Fibroblast of the conjunctiva (primary cell): ENCODE measurements around the gene CPEB4.

Source experiments
- DNase-seq: peaks from one replicate; pipeline ENCODE4 v3.0.0-alpha.2; 2010; ENCODE audit warnings: low read depth

Gene CPEB4

DNA sequence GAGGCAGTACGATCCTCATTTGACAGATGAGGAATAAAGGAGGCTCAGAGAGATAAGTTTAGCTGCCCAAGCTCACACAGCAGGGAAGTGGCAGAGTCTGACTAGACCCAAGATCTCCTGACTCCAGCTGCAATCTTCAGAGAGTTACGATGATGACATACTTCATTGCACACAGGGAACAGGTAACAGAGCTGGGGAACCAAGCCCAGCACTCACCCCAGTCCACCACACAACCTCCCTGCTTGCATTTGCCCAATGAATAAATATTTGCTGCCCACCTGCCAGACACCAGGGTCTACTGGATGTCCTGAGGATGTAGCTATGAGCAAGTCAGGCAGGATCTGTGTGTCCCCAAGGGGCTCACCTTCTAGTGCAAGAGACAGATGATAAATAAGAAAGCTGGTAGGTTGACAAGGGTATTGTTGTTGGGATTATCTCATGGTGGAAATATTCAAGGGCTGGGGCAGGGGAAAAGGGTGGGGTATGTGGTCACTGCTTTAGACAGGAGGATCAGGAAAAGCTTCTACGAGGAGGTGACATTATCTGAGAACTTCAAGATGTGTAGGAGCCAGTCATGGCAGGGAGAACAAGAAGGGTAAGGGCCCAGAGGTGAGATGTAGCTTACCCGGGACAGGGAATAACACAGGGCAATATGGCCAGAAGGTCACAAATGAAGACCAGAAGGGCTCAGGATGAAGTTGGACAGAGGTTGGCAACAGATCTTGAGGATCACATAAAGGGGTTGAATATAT is 28.6 kb upstream of the CPEB4 start:
- DNase-seq = no peak

DNA sequence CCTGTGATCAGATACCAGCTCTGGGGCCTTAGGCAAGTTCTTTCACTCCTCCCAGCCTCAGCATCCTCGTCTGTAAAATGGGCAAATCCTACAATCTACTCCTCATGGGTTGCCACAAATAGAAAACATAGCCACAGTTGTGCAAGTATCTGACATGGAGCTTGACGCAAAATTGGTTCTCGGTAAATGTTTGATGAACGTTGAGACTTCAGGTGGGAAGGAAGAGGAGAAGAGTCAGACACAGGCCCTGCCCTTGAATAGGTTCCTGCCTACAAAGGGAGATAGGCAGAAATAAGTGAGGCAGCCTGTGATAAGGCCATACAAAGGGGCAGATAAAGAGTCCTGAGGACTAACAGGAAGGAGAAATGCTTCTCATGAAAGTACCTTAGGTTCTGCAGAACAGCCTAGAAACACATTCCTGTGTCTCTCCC is 26.1 kb upstream of the CPEB4 start:
- no peak for DNase-seq

DNA sequence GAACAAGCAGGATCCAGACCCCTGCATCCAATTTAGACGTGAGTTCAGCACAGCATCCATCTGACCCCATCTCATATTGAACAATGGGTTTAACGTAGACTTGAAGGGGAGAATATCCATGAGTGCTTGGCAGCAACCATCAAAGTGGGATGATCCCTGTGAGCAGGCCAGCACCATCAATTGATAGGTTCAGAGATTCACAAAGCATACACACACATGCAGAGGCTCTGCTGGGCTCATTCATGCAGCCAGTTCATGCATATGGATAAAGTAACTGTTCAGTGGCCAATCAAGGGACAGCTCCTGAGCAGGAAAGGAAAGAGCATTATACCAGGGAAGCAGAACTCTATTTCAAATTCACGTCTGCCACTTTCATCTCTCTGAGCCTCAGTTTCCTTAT is 24.8 kb upstream of the CPEB4 start:
- DNase-seq = no peak

DNA sequence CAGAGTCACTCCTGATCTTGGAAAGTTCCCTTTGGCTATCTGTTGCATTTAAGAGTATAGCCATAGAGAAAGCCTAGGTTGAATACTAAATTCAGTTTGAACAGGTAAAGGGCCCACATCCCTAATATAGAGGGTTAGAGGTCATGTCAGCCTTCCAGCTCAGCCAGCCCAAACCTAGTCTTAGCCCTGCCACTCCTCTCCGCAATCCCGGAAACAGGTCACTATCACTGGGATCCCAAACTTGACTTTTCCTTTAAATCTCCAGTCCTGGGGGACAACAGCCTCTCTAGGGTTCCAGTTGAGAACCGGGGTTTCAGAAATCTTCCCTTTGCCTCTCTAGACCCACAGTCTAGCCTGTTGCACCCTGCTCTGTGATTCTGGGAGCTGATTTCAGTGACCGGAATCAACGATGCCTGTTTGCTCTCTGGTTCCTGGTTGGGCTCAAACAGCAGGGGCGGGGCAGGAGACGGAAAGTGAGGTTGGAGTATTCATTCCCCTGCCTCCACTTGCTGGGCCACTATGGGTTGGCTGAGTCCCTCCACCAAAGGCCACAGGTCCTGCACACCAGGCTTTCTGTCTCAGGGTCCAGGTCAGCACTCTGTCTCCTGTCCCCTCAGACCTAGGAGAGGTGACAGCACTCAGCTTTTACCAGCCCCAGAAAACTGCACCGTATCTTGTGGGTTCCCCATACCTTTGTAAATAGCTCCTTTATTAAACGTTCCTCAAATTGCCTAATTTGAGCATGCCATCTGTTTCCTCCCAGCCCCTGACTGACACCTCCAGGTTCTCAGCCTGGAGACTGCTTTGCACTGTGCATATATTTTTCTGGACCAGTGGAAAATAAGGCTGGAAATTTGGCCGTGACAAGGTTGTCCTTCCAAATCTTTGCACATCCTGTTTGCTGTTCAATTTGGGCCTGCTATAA is 23.8 kb upstream of the CPEB4 start:
- no peak for DNase-seq

DNA sequence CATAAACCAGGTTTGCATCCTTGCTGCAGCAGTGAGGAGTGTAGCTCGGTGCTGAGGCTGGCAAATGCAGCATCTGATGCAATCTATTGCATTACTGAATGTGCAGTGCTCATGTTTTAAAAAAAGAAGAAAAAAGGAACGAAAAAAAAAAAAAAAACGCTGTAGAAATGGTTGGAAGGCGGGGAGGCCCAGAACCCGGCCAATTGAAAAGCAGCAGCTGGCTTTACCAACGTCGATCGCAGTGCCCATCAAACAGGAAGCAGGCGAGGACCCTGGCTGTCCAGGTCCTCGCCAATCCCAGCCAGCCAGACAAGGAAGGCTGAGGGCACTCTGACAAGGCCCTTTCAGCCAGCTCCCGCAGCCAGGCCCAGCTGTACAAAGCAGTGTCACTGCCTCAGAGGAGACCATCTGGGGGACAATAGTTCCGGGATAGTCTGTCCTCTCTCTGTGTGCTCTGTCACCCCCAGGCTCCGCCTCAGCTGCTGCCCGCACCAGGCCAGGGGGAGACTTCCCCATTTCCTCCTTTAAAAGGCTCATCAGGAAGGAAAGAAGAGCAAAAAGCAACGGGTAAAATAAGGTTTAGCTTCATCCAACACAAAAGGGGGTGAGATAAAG is 21.8 kb upstream of the CPEB4 start:
- DNase-seq = no peak

DNA sequence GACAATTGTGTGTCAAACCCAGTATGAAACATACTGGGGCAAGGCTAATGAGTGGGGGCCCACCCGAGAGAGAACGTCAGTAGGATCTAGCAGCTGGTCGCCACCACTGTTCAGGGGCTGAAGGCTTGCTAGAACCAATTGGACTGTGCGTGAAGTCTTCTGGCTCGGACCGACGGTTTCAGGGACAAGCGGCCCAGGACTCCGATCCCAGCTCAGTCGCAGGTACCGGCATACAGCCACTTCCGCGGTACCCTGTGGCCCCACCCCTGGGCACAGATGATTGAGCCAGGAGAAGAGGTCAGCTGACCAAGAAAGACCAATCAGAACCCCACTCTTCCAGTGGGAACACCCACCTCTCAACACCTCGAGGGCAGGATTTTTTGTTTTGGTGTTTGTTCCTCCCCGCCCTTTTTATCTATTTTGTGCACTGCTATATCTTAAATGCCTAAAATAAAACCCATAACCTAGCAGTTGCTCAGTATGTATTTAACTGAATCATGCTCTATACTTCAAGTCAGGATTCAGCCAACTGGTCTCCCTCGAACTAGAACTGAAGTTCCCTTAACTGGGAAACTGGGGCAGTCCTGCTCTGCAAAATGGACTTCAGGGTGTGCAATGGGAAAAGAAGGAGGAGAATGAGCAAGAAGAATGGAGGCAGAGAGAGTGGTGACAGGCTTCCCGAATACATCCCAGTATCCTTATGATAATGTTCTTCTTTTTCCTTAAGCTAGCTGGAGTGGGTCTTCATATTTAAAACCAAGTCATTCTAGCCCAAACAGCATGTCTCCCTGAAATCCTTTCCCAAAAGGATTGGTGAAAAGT is 21.1 kb upstream of the CPEB4 start:
- DNase-seq = no peak

DNA sequence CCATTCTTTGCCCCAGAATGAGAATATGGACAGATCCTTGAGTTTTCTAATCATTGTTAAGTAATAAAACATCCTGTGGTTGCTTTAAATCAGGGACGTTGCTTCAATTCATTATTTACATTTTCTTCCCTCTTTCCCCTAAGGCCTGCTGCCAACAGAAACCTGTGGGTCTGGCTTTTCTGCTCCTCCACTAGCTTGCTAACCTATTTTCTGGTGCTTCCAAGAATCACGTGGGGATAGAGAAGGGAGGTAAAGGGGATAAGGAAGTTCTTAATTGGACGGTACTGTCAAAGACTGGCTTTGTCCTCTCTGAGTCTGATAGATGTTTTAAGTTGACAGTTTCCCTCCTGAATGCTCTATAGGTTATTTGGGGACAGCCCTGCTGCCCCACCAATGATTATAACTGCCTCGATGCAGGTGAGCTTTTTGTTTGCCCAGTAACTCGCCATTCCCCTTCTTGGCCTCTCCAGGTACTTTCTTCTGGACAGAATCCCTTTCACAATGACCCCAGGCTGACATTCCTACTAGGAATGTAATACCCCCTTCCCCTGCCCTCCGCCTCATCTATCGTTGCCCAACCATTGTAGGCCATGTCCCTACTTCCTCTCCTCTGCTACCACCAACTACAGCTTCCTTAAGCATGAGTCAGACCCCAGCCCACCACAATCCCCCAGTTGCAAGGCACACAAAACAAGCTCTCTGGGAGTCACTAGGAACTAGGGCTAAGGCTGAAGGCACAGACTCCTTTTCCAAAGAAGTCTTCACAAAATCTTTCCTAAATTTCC is 19.9 kb upstream of the CPEB4 start:
- no peak for DNase-seq

DNA sequence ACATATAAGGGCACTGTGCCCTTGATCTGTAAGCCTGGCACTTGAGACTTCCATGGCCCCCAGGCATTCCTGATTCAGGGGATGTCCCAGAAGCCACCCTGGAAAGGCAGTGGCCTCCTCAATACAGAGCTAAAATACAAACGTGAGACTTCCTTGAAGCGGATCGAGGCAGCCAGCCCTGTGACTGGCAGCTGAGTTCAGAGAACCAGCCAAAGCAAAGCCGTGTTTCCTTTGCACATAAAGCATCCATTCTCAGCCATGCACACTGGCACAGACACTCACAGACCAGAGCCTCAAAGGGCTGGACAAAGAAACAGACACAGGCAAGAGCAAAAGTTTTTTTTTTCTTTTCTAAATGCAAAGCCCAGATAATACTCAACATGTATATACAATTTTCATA is 18.8 kb upstream of the CPEB4 start:
- DNase-seq = no peak

DNA sequence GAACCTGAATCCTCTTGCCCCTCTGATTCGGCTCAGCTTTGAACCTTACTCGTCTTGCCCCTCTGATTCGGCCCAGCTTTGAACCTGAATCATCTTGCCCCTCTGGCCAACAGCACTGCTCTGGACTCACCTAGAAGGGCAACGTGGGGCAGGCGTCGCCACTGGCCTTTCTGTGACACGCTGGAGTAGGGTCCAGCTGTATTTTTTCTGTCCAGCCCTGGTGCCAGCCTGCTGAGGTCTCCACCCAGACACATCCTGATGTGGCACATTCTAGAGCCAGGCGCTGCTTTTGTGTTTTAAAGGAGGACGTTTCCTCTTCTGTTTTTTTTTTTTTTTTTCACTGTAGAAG is 15.2 kb upstream of the CPEB4 start:
- DNase-seq = no peak

DNA sequence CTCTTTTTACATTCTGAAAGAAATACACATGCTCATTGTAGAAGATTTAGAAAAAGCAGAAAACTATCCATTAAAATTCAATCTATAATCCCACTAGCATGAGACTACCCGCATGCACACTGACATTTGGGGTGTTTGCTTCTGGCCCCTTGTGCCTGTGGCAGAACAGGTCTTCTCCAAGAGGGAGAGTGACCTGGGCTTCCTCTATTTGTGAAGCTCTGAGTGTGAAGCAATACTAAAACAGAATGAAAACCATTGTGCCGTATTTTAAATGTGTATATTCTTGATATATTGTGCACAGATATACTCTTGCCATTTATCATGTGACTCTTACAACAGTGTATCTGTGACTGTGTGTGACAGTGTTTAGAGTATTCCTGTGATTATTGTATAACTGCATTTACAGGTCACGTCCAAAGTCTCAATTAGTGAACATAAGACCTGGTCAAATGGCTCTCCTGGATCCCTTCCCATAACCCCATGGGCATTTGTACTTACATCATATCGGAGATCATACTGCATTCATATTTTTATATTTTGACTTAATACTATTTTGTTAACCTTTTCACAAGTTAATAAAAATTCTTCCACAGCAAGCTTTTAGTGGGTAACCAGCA is 14.7 kb upstream of the CPEB4 start:
- DNase-seq = no peak

DNA sequence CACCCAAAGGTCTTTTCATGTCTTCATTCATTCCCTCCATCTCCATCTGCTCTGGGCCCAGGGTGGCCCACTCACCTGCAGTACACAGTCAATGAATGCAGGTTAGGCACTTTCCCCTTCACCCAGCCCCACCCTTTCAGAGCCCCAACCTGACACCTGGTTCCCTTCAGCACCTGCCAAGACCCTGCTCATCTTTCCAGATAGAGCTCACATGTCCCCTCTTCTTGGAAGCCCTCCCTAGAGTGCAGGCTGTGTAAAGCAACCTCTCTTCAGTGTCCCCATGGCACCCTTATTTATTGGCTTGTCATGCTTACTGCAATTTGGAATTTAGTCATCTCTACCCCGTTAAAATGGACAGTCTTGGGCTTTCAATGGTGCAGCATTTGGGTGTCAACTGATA is 13.0 kb upstream of the CPEB4 start:
- no peak for DNase-seq

DNA sequence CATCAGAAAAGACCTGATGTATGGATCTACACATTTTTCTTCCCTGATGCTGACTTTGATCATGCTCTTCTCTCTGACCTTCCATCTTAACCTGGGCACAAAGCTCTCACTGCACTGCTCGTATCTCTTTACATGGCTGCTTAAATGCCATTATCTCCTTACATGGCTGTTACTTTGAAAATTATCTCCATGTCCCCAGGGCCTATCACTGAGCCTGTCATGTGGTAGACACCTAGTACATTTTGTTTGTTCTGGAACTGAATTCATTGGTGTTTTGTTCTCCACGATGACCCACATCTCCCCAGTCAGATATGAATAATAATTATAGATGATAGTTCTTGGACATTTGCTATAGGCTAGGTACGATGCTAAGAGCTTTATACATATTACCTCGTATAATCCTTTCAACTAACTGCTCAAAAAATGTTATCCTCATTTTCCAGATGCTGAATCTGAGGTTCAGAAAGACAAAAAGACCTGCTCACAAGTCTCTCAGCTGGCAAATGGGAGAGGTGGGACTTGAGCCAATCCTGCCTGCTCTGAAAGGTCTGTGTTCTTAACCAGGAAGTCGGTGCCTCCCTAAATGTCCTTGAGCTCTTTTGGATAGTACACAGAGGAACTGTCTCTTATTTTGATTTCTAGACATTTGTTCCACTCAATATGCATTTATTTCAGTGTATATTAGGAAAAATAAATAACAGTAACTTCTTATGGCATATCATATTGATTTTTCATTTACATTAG is 9.8 kb upstream of the CPEB4 start:
- no peak for DNase-seq

DNA sequence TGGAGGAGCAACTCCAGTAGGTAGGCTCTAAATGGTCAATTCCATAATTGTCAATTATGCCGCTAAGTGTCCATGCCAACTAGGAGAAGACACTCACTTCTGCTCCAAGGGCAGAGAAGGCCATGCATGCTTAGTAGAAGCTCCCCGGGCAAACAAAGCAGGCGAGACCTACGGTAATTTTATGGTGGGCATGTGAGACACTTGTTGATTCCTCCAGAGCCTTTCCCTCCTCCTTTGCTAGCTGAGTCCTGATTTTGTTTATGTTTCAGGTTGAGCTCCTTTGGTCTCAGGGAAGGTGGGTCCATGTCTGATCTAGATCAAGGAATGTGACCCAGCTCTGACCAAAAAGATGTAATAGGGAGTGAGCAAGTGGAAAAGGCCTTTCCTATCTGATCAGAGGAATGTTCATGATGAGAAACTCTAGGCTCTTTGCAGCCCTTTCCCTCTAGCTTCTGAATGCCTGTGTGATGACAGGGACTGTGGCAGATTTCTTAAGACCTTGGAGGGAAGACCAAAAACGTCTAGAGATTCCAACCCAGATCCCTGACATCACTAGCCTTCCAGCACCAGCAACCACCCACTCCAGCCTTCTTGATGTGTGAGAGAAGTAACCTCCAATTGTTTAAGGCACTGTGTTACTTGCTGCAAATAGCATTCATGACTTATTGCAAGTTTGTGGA is 7.7 kb upstream of the CPEB4 start:
- no peak for DNase-seq

DNA sequence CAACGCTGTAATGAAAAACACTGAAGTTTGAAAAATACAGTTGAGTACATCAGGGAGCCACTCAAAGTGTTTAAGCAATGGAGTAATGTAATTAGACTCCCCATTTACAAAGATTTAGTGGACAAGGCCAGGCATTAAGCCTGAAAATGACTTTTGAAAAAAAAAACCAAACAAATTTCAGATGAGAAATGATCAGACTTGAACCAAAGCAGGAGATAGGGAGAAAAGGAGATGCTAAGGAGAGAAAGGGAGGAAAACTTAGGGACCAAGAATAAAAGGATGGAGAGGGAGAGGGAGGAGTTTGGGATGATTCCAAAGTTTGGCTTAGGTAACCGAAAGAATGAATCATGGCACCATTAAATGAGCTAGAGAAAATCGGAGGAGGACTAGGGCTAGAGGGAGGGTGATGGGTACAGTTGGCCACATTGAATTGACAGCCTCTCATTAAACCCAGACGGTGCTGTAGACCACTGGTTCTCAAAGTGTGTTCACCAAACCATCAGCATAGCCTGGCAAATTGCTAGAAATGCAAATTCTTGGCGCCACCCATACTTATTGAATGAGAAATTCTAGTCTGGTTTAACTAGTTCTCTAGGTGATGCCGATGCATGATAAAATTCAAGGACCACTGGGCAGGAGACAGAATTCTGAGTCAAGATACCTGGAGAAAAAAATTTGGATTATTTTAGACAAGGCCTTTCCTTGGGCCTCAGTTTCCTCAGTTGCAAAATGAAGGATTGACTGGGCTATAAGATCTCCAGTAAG is 6.2 kb upstream of the CPEB4 start:
- DNase-seq = no peak

DNA sequence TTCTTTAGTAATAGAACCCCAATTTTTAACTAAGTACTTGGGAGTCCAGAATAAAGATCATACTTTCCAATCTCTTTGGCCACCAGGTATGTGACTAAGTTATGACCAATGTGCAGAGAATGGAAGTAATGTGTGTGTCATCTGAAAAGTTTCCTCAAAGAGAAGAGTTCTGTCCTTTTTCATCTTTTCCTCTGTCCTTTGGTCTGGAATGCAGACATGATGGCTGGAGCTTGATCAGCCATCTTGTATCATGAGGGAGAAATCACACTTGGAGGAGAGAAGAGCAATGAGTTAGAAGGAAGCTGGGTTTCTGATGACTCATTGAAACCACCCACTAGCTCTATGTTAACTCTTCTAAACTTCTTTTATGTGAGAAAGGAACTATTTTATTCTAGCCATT is 5.5 kb upstream of the CPEB4 start:
- DNase-seq = no peak

DNA sequence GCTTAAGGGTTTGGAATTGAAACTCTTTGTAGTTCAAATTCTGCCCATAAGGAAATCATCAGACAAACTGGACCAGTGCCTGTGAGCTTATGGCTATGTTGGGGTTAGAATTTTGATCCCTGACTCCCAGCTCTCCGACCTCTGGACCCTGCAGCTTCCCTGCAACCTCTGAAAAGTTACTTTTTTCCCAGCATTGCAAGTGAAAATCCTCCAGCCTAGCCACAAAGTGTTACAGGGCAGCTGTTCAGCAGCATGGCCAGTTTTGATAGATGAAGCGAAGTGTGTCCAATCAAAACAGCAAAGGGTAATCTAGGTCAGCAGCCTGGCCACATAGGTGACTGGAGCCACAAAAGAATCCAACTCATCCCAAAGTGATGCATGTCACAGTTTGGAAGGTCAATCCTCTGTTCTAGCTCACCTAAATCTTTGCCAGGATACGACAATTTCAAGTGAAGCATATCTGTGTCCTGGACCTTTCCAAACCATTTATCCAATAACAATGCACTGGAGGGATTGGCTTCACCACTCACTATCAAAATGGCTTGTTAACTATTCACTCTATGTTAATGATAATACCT is 4.7 kb upstream of the CPEB4 start:
- DNase-seq = no peak

DNA sequence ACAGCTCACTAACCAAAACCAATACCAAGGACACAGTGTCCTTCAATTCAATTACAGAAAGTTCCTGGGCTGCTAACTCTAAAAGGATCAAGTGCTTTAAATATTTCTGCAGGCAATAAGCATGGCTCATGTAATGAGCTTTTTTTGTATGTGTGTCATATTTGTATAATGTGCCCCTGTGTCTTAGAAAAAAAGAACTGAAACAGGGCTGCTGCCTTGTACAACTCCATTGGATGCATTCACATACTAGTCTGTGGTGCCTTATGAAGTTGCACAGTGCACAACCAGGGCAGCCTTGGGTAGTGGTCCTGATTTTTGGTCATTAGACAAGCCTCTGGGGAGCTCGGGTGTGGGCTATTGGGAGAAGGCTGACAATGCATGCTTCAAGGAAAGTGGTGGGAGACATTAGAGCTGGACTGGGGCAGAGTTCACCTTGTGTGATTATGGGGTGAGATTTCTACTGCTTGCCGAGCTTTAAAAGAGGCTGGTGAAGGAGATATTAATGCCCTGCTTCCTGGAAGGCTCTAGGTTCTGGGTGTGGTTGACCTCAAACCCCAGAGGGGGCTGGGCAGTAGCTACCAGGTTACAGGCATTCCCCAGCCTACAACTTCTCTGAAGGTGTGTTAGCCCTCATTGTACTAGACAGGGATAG is 3.6 kb upstream of the CPEB4 start:
- DNase-seq = no peak

DNA sequence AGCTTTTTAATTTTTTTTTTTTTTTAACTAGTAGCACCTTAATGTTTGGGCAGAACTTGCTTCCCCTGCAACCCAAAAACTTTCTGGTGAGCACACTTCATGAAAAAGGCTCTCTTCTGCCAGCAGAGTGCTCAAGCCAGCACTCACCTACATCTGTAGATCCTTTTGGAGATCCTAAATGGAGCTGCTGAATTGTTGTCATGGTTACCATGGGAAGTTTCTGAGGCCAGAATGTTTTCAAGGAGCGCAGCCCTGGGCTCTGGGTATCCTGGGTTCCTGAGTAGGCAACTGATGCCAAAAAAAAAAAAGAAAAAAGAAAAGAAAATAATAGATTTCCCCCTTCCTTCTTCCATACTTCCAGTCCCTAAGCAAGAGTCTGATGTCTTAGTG is 3.1 kb upstream of the CPEB4 start:
- no peak for DNase-seq
